ENCODE data around the gene SLC1A7. TPM values are rescaled to one million over a fixed set of nuclear protein-coding genes. Genes with fewer than 3 reads are reported as not detected.
A peak's percentile ranks its signal among the peaks of the same experiment; 100 is the strongest.

Gene SLC1A7
- total RNA-seq, 1 donor from 2014 or later, result not detected

DNA sequence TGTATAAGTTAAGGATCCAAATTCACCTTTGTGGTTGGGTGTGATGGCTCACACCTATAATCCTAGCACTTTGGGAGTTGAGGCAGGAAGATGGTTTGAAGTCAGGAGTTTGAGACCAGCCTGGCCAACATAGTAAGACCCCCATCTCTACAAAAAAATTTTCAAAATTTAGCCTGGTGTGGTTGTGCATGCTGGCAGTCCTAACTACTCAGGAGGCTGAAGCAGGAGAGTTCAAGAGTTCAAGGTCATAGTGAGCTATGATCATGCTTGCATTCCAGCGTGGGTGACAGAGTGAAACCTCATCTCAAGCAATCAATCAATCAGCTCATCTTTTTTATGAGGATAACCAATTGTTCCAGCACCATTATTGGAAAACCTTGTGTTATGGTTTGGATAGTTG lies 16.5 kb upstream of the SLC1A7 start:
- DNase-seq, result no peak

DNA sequence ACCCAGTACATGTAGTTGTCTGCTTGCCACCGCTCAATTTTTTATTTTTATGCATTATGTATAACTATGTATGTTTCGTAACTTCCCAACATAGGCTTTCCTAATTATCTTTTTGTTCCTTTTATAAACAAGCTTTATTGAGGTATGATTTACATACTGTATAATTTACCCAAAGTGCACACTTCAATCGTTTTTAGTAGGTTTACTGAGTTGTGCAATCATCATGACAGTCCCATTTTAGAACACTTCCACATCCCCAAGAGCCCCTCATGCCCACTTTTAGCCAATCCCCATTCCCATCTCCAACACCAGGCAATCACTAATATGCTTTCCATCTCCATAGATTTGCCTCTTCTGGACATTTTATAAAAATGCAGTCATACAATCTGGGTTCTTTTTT lies 14.3 kb upstream of the SLC1A7 start:
- DNase-seq, result no peak

DNA sequence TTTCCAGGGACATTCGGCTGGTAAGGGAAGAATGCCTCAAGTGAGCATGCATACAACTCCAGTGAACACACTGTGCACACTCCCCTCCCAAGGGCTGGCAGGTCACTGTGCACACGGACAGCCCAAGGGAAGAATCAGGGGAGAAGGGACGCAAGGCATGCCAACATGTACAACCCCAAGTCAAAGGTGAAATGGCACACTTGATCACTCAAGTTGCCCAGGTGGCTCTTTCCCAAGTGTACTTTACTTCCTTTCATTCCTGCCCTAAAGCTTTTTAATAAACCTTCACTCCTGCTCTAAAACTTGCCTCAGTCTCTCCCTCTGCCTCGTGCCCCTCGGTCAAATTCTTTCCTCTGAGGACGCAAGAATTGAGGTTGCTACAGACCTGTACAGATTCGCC lies 13.5 kb upstream of the SLC1A7 start:
- DNase-seq, result no peak

DNA sequence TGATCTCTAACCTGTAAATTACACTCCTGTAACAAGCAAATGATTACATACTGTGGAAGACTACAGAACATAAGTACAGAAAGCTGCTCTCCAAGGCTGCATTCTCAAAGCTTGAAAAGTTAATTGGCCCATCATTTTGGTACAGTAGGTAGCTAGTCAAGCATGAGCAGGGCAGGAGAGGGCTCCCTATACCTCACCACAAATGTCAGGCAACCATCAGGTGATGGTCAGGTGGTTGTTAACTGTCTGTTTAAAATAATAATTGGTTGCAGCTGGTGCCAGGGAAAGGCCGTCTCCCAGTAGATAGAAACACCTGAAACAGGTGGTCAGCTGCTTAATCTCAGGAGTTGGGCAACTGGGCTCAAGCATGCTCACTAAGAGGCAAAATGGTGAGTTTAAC lies 13.1 kb upstream of the SLC1A7 start:
- no peak for DNase-seq

DNA sequence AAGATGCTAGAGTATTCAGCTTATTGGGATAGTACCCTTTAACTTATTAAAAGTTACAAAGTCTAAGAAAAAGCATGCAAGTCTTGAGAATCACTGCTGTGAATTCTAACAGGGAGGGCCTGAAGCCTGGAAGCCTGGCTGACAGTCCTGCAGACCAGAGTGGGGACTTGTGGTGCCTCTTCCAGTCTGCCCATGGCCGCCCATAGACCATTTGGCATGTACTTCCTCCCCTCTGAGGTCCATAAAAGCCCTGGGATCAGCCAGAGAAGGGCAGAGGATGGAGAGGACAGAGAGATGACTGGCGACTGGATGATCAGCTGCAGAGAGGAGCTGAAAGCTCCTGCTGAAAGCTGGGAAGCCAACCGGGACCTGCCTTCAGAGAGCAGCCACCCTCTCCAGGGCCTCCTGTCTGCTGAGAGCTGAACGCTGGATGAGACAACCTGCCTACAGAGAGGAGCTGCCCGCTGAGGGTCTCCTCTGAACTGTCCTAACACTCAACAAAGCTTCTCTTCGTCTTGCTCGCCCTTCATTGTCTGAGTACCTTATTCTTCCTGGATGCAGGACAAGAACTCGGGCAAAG lies 12.5 kb upstream of the SLC1A7 start:
- DNase-seq, result no peak

DNA sequence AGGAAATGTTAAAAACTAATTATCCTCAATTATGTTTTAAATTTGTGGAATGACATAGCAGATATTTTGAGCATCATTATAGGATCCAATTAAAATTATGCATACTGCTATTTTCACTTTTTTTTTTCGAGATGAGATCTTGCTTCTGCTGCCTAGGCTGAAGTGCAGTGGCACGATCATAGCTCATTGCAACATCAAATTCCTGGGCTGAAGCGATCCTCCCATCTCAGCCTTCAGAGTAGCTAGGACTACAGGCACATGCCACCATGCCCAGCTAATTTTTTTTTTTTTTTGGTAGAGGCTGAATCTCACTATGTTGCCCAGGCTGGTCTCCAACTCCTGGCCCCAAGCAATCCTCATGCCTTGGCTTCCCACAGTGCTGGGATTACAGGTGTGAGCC lies 11.3 kb upstream of the SLC1A7 start:
- DNase-seq, result no peak

DNA sequence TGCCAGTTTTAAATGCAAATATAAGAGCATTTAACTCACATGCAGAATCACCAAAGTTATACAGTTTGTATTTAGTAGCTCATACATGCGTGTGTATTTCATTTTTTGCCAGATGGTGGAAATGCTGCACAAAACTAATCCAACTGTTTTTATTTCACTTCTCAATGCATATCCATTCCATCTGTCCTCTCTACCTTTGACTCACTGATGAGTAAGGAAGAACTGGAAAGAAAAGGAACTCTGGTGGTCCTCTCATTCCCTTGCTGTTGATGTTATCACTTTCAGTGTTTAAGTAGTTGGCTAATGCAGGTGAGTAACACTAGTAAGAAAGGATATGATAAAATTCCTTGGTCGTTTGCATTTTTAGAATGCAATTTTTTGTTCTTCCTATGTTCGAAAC lies 5.7 kb upstream of the SLC1A7 start:
- no peak for DNase-seq

DNA sequence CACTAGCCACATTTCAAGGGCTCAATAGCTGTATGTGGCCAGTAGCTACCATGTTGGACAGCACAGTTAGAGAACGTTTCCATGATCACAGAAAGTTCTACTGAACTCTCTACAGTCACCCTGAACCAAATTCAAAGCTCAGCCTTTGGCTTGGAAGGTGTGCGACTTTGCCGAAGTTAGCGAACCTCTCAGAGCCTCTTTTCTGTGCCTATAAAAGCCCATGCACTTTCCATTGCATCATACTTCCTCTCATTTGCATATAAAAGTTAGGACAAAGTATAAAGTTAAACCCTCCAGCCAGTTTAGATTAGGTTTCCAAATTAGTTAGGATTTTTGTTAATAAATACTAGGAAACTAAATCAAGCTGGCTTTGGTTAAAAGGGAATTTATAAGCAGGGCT lies 4.7 kb upstream of the SLC1A7 start:
- DNase-seq, result no peak

DNA sequence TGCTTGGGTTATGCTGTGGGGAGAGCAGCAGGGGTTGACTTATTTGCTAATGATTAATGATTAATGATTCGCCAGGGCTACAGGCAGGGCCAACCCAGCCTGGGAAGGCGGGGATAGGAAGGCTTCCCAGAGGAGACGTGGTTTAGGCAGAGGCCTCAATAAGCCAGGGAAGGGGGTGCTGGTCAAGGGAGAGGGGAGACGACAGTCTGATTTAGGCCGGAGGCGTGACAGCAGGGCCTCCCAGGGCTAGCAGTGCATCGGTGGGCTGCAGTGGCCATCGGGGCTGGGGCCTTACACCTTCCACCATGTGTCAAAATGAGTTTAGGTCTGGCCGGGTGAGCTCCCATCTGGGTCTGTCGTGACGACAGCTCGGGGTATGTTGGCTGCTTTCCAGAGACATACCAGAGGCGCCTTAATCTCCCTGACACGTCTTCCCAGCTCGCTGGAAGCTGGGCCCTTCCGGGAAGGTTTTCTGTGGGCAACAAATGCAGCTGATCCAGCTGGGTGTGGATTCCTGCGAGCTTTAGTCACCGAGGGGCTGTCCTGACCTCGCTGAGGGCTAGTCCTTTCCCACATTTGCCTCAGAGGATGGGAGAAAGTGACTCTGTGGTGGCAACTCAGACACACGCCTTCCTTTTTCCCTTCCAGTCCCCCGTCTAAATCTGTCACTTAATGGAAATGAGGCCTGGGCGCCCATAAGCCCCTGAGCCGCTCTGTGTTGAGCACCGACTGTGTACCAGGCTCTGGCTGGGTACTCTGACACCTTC lies 3.7 kb upstream of the SLC1A7 start:
- peak; percentile 82 for DNase-seq

DNA sequence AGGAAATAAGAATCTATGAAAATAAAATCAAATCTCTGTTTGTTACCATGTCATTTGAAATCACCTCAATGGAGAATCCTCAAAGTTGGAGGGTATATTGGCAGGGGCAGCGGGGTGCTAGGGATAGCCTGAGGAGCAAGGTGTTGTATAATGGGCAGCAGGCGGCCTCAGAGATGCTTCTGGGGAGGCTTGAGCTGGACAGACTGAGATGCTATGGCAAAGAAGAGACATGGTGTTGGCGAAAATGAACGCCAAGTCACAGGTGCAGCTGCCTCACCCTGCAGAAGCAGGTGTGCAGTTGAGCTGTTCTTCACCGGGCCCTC lies 3.1 kb upstream of the SLC1A7 start:
- DNase-seq, result no peak

DNA sequence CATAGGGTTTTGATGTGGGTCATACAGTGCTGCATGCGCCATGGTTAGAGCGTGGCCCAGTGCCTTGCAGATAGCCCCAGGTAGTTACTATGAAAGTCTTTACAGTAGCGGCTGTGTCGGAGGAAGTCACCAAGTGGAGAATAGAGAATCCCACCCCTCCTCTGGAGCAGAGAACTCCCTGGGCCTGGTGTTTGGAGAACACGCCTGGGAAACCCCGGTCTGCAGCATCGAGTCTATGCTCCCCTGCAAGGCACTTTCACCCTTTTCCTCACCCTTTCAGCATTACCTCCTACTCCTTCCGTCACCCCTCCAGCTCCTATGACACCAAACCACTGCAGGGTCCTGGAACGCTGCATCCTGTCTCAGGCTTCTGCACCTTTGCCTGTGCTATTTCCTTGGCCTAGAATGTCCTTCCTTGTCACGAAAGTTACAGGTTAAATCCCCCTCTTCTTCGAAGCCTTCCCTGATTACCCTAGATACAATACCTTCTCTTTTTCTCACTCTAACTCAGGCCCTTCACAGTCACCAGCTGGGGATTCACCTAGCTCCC lies 2.7 kb upstream of the SLC1A7 start:
- DNase-seq, result no peak

DNA sequence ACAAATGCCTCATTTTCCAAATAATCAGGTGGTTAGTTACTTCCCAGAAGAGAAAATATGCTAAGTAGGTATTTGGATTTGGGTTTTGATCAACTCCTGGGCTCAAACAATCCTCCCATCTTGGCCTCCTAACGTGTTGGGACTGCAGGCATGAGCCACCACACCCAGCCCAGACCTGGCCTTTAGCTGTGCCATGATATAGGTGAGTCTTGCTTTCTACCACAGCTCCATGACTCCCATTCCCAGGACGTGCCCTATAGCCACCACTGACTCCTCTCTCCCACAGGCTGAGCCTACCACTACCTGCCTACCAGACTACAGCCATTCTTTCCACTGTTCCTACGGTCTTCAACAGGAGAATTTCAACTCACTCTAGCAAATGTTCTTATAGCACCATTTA lies 1.8 kb upstream of the SLC1A7 start:
- no peak for DNase-seq

DNA sequence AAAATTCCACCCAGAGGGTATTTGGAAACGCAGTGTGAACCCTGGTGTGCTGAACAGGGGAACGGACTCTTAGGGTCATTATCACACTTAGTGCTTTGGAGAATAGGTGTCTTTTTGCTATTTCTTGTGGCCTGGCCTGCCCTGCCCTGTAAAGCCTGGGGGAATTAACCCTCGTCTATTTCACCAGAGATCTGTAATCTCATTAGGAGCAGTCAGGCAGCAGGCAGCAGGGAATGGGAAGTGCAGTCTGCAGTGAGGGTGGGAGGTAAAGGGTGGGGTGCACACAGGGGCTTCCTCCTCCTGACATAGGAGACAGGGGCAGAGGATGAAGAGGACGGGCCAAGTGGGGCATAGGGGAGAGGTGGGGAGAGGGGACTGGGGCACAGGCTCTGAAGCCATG lies 1.1 kb upstream of the SLC1A7 start:
- no peak for DNase-seq

DNA sequence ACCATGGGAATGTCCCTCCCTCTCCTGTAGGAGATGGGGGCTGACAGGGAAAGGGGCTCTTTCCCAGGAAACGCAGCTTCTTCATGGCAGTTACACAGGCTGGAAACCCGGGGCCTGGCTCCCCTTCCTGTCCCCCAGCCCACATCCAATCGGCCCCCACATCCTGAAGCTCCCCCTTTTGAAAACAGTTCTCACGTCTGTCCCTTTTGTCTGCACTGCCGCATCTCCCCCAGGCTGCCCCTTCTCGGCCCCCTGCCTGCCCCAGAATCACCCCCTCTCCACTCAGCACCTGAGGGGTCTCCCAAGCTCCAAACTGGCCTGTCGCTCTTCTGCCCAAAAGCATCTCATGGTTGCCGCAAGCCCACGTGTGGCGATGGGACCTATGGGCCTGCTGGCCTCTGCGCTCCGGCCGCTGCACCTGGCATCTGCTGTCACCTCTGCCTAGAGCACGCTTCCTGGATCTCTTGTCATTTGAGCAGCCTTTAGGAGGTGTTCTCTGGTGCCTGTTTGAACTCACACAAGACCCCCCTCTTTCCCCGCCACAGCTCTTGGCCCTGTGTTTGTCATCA lies 867 bp downstream of the SLC1A7 start:
- DNase-seq, result no peak

DNA sequence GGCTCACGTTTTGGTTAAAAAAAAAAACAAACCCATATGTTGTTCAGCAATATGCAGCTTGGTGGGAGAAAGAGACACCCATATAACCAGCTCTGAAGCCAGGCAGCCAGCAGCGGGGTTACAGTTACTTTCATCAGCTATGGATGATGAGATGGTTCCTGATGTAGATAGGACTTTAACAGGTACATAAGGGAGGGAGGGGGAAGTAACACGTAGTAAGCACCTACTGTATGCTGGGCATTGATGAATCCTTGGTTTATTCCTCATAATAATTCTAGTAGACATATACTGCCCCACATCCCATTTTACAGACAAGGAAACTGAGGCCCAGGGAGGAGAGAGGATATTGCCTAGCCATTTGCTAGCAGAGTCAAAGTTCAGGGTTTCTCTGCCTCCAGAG lies 2.0 kb downstream of the SLC1A7 start:
- DNase-seq, result no peak

DNA sequence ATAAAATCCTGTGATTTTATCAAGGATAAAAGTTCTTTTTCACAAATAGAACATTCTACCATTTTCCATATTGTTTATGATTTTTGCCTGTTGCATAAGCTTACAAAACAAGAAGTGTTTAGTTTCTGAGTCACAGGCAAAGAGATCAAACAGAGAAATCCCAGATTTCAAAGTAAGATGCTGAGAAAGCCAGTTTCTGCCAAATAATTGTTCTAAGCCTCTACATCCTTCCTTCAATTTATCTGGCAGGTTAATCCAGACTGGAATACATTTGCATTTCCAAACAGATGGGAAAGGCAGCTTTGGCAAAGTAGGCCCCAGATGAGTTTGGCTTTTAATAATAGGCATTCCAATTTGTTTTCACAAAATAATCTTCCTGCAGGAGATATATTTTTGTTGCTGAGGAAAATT lies 2.5 kb downstream of the SLC1A7 start:
- DNase-seq, result peak; percentile 60

DNA sequence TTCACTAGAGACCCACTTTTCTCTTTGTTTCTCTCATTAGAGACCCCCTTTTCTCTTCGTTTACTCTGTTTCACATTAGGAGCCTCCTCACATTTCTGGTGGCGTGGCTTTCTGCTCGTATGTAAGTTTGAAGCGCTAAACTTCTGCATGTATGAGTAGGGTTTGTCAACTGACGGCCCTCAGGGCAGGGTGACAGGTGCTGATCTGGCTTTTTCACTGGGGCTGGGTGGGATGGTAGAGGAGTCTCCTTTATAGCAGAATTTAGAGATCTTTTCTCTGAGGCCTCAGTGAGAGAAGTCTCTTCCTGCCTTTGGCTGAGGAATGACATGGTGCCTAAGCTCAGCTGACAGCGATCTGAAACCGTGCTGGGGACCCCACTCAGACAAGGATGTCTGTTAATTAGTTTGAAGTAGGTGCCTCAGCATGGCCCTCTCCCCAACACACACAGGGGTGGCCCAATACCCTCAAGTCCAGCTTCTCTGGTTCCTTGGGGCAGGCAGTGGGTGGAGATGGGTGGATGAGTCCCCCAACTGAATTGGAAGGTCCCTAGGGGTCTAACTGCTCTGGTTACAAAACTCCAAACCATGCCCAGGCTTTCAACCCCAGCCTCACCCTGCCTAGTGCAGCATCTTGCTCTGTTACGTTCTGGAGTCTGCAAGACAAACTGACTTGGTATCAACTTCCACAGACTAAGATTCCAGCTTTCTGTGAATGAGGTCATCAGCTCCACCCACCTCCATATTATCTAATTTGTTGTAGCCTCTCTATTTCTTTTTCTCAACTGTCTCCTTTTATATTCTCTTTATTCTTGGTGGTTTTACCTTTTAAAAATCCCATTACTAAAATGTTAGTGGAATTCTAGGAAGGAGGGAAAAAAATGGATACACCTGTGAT lies 3.2 kb downstream of the SLC1A7 start:
- no peak for DNase-seq

DNA sequence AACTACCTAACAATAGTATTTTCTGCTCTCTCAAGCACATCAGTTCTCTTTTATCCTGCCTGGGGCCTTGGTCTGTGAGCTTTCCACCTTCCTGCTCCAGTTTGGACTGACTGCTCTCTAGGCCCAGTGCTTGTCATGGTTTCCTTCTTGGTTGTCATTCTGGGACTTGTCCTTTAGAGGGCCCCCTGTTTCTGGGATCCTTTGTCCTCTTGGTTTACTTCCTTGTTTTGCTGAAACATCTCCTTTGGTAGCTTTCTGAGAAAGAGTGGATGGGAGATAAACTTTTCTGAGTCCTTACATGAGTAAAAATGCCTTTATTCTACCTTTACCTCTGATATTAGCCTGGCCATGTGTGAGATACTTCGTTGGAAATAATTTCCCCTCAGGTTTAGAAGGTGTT lies 4.7 kb downstream of the SLC1A7 start:
- DNase-seq, result no peak

DNA sequence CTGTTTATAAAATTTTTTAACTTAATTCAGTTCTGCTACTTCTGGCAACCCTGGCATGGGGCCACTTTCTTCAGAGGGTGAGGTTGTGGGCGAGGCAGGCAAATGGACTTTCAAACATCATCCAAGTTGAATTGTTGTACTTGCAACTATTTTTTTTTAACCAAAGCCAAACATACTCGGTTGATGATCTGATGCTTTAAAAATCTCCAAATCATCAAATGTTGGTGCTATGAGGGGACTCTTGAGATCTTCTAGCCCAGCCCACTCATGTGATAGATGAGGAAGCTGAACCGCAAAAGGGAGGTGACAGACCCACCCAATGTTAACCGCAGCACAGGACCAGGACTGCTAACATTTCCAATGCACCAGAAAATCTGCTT lies 6.7 kb downstream of the SLC1A7 start:
- DNase-seq, result no peak

DNA sequence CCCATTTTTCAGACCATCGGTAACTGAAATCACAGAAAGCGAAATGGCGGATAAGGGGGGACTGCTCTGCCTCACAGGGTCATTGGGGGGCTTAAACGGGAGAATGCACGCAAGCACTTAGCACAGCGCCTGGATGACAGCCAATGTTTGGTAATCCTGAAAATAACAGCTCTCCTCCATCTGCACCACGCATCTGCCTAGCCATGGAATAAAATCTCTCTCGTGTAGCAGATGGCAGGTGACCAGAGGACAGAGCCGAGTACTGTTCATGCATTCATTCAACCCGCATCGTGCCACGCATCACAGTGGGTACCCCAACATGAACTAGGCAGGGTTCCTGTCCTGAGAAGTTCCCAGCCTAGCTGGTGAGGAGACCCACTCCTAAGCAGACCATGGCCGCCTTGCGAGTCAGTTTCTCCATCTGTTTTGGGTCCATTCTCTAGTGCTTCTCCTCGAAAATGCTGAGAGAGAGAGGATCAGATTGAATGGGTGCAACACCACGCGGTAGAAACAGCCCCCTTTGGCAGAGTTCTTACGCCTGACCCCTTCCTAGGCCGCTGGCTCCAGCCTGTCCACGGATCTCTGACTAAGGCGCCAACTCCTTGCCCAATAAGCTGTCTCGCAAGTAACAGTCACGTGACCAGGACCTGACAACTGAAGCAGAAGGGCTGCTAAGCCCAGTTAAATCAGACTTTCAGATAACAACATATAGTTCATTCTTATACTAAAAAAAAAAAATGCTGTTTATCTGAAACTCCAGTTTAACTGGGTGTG lies 7.3 kb downstream of the SLC1A7 start:
- DNase-seq, result no peak

DNA sequence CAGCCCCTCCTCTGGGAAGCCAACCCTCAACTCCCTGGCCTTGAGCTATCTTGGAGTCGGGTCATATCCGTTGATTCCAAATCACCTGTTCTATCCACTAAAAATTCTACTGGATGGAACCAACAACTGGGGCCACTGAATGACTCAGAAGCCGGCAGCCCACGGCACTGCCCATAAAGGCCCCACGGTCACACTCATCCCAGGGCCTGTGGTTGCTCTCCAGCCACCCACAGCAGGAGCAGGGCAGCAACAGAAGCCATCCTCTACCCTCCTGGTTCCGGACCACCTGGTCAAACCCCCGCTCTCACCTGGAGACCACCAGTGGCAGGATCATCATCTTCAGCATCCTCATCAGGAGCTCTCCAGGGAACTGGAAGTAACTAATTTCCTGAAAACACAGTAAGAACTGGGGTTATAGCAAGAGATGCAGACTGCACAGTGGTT lies 8.4 kb downstream of the SLC1A7 start:
- DNase-seq, result no peak

DNA sequence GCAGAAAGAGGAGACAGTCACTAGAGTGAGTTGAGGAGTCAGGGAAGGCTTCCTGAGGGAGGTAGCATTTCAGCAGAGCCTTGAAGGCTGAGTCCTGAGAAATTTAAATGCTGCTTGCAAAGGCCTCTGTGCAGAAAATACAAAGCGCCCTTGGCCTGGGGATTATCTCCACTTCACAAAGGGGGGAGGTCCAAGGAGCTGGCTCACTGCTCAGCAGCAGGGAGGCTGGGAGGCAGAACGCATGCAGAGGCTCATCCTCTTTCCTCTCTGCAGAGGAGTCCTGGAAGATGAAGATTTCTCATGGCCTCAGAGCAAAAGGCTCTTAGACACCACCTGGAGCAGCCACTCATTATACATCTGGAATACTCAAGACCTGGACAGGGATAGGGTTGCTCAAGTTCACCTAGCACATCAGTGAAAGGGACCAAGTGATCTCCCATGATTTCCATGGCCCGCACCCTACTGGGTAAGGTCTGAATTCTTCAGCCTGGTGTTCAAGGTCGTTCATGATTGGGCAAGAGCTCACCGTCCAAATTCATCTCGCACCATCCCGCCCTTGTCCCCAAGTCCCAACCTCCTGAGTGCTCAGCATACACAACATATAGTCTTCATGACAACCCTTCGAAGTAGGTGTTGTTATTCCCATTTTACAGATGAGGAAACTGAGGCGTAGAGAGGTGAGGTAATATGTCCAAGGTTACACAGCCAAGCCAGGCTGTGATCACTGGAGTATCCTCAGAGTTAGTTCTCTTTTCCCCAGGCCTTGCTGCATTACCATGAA lies 9.0 kb downstream of the SLC1A7 start:
- DNase-seq, result no peak
